HG03159 (cell line): ENCODE data around the gene SLC24A4.

Experiments
- ATAC-seq: cut with Tn5 transposase; IDR thresholded peaks from one replicate; pipeline ENCODE4 v1.9.1; 2021; ENCODE audit warnings: mild to moderate bottlenecking, moderate library complexity; ENCODE audit not compliant: unreplicated experiment

Gene SLC24A4

GRCh38 chr14:92323011-92323915 lies at the start of gene SLC24A4:
SLC24A4 (plus strand) TSS chr14:92323165; CDS start chr14:92323831, 666 bp downstream.
- ATAC-seq = no peak

- ATAC-seq = no peak
These were observed 49.8 kb upstream of the SLC24A4 start for GRCh38 chr14:92273166-92273565.

GRCh38 chr14:92274055-92274454 lies 48.9 kb upstream of the SLC24A4 start:
- no peak for ATAC-seq

GRCh38 chr14:92276074-92276473 lies 46.9 kb upstream of the SLC24A4 start:
- ATAC-seq = no peak

- ATAC-seq = no peak
These were observed 45.9 kb upstream of the SLC24A4 start for GRCh38 chr14:92277031-92277430.

- no peak for ATAC-seq
These were observed 42.3 kb upstream of the SLC24A4 start for GRCh38 chr14:92280554-92281262.

GRCh38 chr14:92282669-92283068 lies 40.3 kb upstream of the SLC24A4 start:
- ATAC-seq = no peak

GRCh38 chr14:92285311-92285710 lies 37.7 kb upstream of the SLC24A4 start:
- no peak for ATAC-seq

GRCh38 chr14:92287987-92288386 lies 35.0 kb upstream of the SLC24A4 start:
- ATAC-seq = no peak

- ATAC-seq = no peak
These were observed 33.8 kb upstream of the SLC24A4 start for GRCh38 chr14:92288994-92289660.

- no peak for ATAC-seq
These were observed 30.3 kb upstream of the SLC24A4 start for GRCh38 chr14:92292673-92293072.

GRCh38 chr14:92294506-92294905 lies 28.5 kb upstream of the SLC24A4 start:
- ATAC-seq = no peak

GRCh38 chr14:92297818-92298595 lies 25.0 kb upstream of the SLC24A4 start:
- no peak for ATAC-seq

- no peak for ATAC-seq
These were observed 20.5 kb upstream of the SLC24A4 start for GRCh38 chr14:92302481-92302880.

GRCh38 chr14:92308716-92309115 lies 14.2 kb upstream of the SLC24A4 start:
- no peak for ATAC-seq

GRCh38 chr14:92309968-92310530 lies 12.9 kb upstream of the SLC24A4 start:
- no peak for ATAC-seq

GRCh38 chr14:92310776-92311375 lies 12.1 kb upstream of the SLC24A4 start:
- ATAC-seq = no peak

- ATAC-seq = no peak
These were observed 8.8 kb upstream of the SLC24A4 start for GRCh38 chr14:92314182-92314581.

- no peak for ATAC-seq
These were observed 7.7 kb upstream of the SLC24A4 start for GRCh38 chr14:92315050-92315805.
